Activated CD4-positive, alpha-beta T cell treated with anti-CD3 and anti-CD28 coated beads for 36 hours (primary cell): ENCODE results near the gene SRSF3. TPM values are rescaled to one million over a fixed set of nuclear protein-coding genes. Genes with fewer than 3 reads are reported as not detected.
A peak's percentile ranks its signal among the peaks of the same experiment; 100 is the strongest.
"Not testable (repeated sequence)": the region's sequence is repeated elsewhere in the genome, so short reads cannot be mapped to it uniquely, and the experiment has no call there.

Experiments
- ATAC-seq: fragments of 200-7000 bp; cut with Tn5 transposase; one replicate; pipeline ENCODE4 v1.10.0; 2021; ENCODE audit warnings: mild to moderate bottlenecking, moderate library complexity
- CTCF ChIA-PET: fragments of 350-600 bp; sonication (Branson Sonifier 250); formaldehyde crosslinking; loops from one replicate; lab custom pipeline; 2021; ENCODE audit warnings: antibody characterized with exemption; lab: Charles Lee
- POLR2A ChIA-PET: fragments of 350-600 bp; sonication (Branson Sonifier 250); formaldehyde crosslinking; loops from one replicate; lab custom pipeline; 2021; ENCODE audit warnings: antibody characterized with exemption, inconsistent platforms; lab: Charles Lee
- DNase-seq: peaks from one replicate; pipeline ENCODE4 v3.0.0-alpha.2; 2020
- H3K27ac Mint-ChIP-seq: one replicate; pipeline ENCODE4 v1.8.0; 2021; ENCODE audit warnings: mixed read lengths
- H3K27me3 Mint-ChIP-seq: one replicate; pipeline ENCODE4 v1.8.0; 2021; ENCODE audit warnings: mixed read lengths
- H3K36me3 Mint-ChIP-seq: one replicate; pipeline ENCODE4 v1.8.0; 2021; ENCODE audit warnings: low read depth, mixed read lengths
- H3K4me1 Mint-ChIP-seq: one replicate; pipeline ENCODE4 v1.8.0; 2021; ENCODE audit warnings: mixed read lengths
- H3K4me3 Mint-ChIP-seq: one replicate; pipeline ENCODE4 v1.8.0; 2021; ENCODE audit warnings: mild to moderate bottlenecking, moderate library complexity, mixed read lengths
- H3K9me3 Mint-ChIP-seq: one replicate; pipeline ENCODE4 v1.8.0; 2021; ENCODE audit warnings: low read depth, mixed read lengths
- intact Hi-C, 2 experiments: fragments of 100-400 bp; cut with DNase I in 1 of 2; cut with micrococcal nuclease in 1 of 2; formaldehyde crosslinking; loops; one replicate each; pipeline versions ENCODE4 v1.14.2 to v1.15.1; 2022 to 2024; cut with DNase I, micrococcal nuclease
- total RNA-seq, 2 experiments: library from RNA; stranded (reverse); gene quantifications; one replicate each; pipeline ENCODE4 v1.2.3, GENCODE V29; 2021

SRSF3 gene
- total RNA-seq, 2 experiments from 2014 or later, result 298 to 464 TPM

- Mint-ChIP-seq H3K4me3 (peak overlapping the region; percentile 88), H3K27ac (peak overlapping the region; percentile 99), H3K9me3 (no peaks in the 10 kb centered on the region), H3K36me3 (peaks cover 72% of the 10 kb centered on the region), H3K4me1 (peaks cover 42% of the 10 kb centered on the region), H3K27me3 (no peaks in the 10 kb centered on the region)
- no peak for ATAC-seq
- intact Hi-C loops, result loop anchor here (5.0 kb wide), 2 partner anchors 86 to 276 kb away; partner anchors contain the start of gene PPIL1 (in 1 of the 2)
- CTCF ChIA-PET, result interaction anchor here (0.7 to 1.9 kb wide), 5 partner anchors 10 to 331 kb away, joined by 3 to 5 read pairs (median 4); no protein-coding TSS in a partner anchor
- DNase-seq, result no peak
- POLR2A ChIA-PET, result interaction anchor here (0.6 to 2.6 kb wide), 6 partner anchors 11 to 243 kb away, joined by 3 to 14 read pairs (median 6); no protein-coding TSS in a partner anchor
Measured at GRCh38 chr6:36596356-36596755, 2.2 kb downstream of the SRSF3 start.

- Mint-ChIP-seq H3K27me3 (no peaks in the 10 kb centered on the region), H3K4me1 (peaks cover 49% of the 10 kb centered on the region), H3K27ac (peak overlapping the region; percentile 88), H3K9me3 (no peaks in the 10 kb centered on the region), H3K4me3 (peak overlapping the region; percentile 88), H3K36me3 (peaks cover 85% of the 10 kb centered on the region)
- DNase-seq, result no peak
- ChIA-PET CTCF (interaction anchor here (0.9 to 2.0 kb wide), 5 partner anchors 9 to 184 kb away, joined by 3 to 7 read pairs (median 6); no protein-coding TSS in a partner anchor), POLR2A (interaction anchor here (0.6 to 3.9 kb wide), 7 partner anchors 10 to 504 kb away, joined by 3 to 38 read pairs (median 4); no protein-coding TSS in a partner anchor)
- intact Hi-C loops, result loop anchor here (5.0 kb wide), 2 partner anchors 85 to 275 kb away; partner anchors contain the start of gene PPIL1 (in 1 of the 2)
- no peak for ATAC-seq
Measured at GRCh38 chr6:36597775-36598174, 3.6 kb downstream of the SRSF3 start.

- POLR2A ChIA-PET, result interaction anchor here (0.6 to 3.9 kb wide), 4 partner anchors 9 to 468 kb away, joined by 3 to 38 read pairs (median 4); no protein-coding TSS in a partner anchor
- intact Hi-C loops, result loop anchor here (5.0 kb wide), 2 partner anchors 84 to 274 kb away; partner anchors contain the start of gene PPIL1 (in 1 of the 2)
- peak overlapping the region; percentile 88 for H3K4me3 Mint-ChIP-seq
- DNase-seq, result no peak
- H3K27ac Mint-ChIP-seq, result peak overlapping the region; percentile 76
- H3K9me3 Mint-ChIP-seq, result no peaks in the 10 kb centered on the region
- no peak for ATAC-seq
- CTCF ChIA-PET, result interaction anchor here (0.9 to 2.0 kb wide), 5 partner anchors 9 to 175 kb away, joined by 3 to 7 read pairs (median 4); no protein-coding TSS in a partner anchor
- H3K36me3 Mint-ChIP-seq, result peaks cover 91% of the 10 kb centered on the region
- H3K4me1 Mint-ChIP-seq, result peaks cover 54% of the 10 kb centered on the region
- no peaks in the 10 kb centered on the region for H3K27me3 Mint-ChIP-seq
Measured at GRCh38 chr6:36598326-36598725, 4.2 kb downstream of the SRSF3 start.

- no peaks in the 10 kb centered on the region for H3K9me3 Mint-ChIP-seq
- DNase-seq, result no peak
- ATAC-seq, result no peak
- peaks cover 96% of the 10 kb centered on the region for H3K36me3 Mint-ChIP-seq
- ChIA-PET POLR2A (interaction anchor here (2.0 to 3.9 kb wide), 2 partner anchors 9 to 16 kb away, joined by 4 to 38 read pairs; no protein-coding TSS in a partner anchor), CTCF (interaction anchor here (1.3 to 3.8 kb wide), 4 partner anchors 8 to 175 kb away, joined by 4 to 17 read pairs (median 6); no protein-coding TSS in a partner anchor)
- H3K4me3 Mint-ChIP-seq, result peak overlapping the region; percentile 88
- peaks cover 57% of the 10 kb centered on the region for H3K4me1 Mint-ChIP-seq
- H3K27me3 Mint-ChIP-seq, result no peaks in the 10 kb centered on the region
- H3K27ac Mint-ChIP-seq, result peak overlapping the region; percentile 76
- intact Hi-C loops, result loop anchor here (1.0 to 5.0 kb wide), 3 partner anchors 81 to 273 kb away; partner anchors contain the start of gene PPIL1 (in 1 of the 2)
Measured at GRCh38 chr6:36598739-36599318, 4.7 kb downstream of the SRSF3 start.

GRCh38 chr6:36599791-36600209 is 5.6 kb downstream of the SRSF3 start:
- DNase-seq (peak; percentile 86), ATAC-seq (peak; percentile 91)
- H3K27me3 Mint-ChIP-seq, result no peaks in the 10 kb centered on the region
- peak overlapping the region; percentile 90 for H3K27ac Mint-ChIP-seq
- POLR2A ChIA-PET, result interaction anchor here (0.7 to 3.9 kb wide), 3 partner anchors 8 to 170 kb away, joined by 4 to 38 read pairs (median 5); no protein-coding TSS in a partner anchor
- intact Hi-C loops, result loop anchor here (1.0 to 5.0 kb wide), 3 partner anchors 81 to 273 kb away; partner anchors contain the start of gene PPIL1 (in 1 of the 2)
- H3K9me3 Mint-ChIP-seq, result no peaks in the 10 kb centered on the region
- CTCF ChIA-PET, result interaction anchor here (0.6 to 3.8 kb wide), 3 partner anchors 9 to 159 kb away, joined by 3 to 17 read pairs (median 3); no protein-coding TSS in a partner anchor
- peaks cover 66% of the 10 kb centered on the region for H3K4me1 Mint-ChIP-seq
- peak overlapping the region; percentile 88 for H3K4me3 Mint-ChIP-seq
- H3K36me3 Mint-ChIP-seq, result peaks cover 98% of the 10 kb centered on the region

- CTCF ChIA-PET, result interaction anchor here (0.6 to 3.8 kb wide), 3 partner anchors 9 to 158 kb away, joined by 3 to 17 read pairs (median 3); no protein-coding TSS in a partner anchor
- Mint-ChIP-seq H3K4me3 (peak overlapping the region; percentile 88), H3K27ac (peak overlapping the region; percentile 73), H3K27me3 (no peaks in the 10 kb centered on the region), H3K4me1 (peaks cover 75% of the 10 kb centered on the region), H3K36me3 (peaks cover 98% of the 10 kb centered on the region), H3K9me3 (no peaks in the 10 kb centered on the region)
- intact Hi-C loops, result no loop called here
- POLR2A ChIA-PET, result interaction anchor here (0.7 to 3.9 kb wide), 4 partner anchors 7 to 169 kb away, joined by 4 to 38 read pairs (median 4); no protein-coding TSS in a partner anchor
- no peak for DNase-seq
- no peak for ATAC-seq
Measured at GRCh38 chr6:36600564-36601146, 6.5 kb downstream of the SRSF3 start.

- POLR2A ChIA-PET, H3K9me3 Mint-ChIP-seq, intact Hi-C loops, H3K27me3 Mint-ChIP-seq, ATAC-seq, DNase-seq: not testable (repeated sequence)
- Mint-ChIP-seq H3K4me3 (peak overlapping the region; percentile 43), H3K4me1 (peaks cover 82% of the 10 kb centered on the region), H3K36me3 (peaks cover 96% of the 10 kb centered on the region), H3K27ac (peak overlapping the region; percentile 72)
- CTCF ChIA-PET, result interaction anchor here (0.6 to 3.8 kb wide), 3 partner anchors 8 to 73 kb away, joined by 3 to 17 read pairs (median 4); no protein-coding TSS in a partner anchor
Measured at GRCh38 chr6:36601818-36602217, 7.7 kb downstream of the SRSF3 start.

GRCh38 chr6:36603222-36604089 is 9.3 kb downstream of the SRSF3 start:
- intact Hi-C loops, result no loop called here
- peaks cover 88% of the 10 kb centered on the region for H3K4me1 Mint-ChIP-seq
- no peak for DNase-seq
- ATAC-seq, result no peak
- H3K27me3 Mint-ChIP-seq, result no peaks in the 10 kb centered on the region
- peaks cover 96% of the 10 kb centered on the region for H3K36me3 Mint-ChIP-seq
- H3K4me3 Mint-ChIP-seq, result no peak overlapping the region
- POLR2A ChIA-PET, result interaction anchor here (0.6 kb wide), 1 partner anchor 73 kb away, joined by 3 read pairs; no protein-coding TSS in a partner anchor
- H3K27ac Mint-ChIP-seq, result peak overlapping the region; percentile 42
- CTCF ChIA-PET, result interaction anchor here (0.8 to 1.5 kb wide), 4 partner anchors 8 to 92 kb away, joined by 3 to 4 read pairs (median 3); no protein-coding TSS in a partner anchor
- no peaks in the 10 kb centered on the region for H3K9me3 Mint-ChIP-seq

- DNase-seq (no peak), ATAC-seq (no peak)
- Mint-ChIP-seq H3K27ac (peak overlapping the region; percentile 38), H3K36me3 (peaks cover 93% of the 10 kb centered on the region), H3K27me3 (no peaks in the 10 kb centered on the region), H3K9me3 (no peaks in the 10 kb centered on the region), H3K4me3 (no peak overlapping the region), H3K4me1 (peaks cover 84% of the 10 kb centered on the region)
- ChIA-PET CTCF (interaction anchor here (0.8 to 2.7 kb wide), 4 partner anchors 8 to 91 kb away, joined by 3 to 11 read pairs (median 4); no protein-coding TSS in a partner anchor), POLR2A (interaction anchor here (0.6 kb wide), 1 partner anchor 74 kb away, joined by 3 read pairs; no protein-coding TSS in a partner anchor)
- intact Hi-C loops, result no loop called here
Measured at GRCh38 chr6:36604090-36605060, 10.2 kb downstream of the SRSF3 start.
